ENCODE results near the gene KRT36.

The KRT36 gene

GRCh38 chr17:41500131-41500911 is 10.6 kb upstream of the KRT36 start:
- peak; percentile 81 for DNase-seq

- no peak for DNase-seq
Measured at GRCh38 chr17:41499714-41500113, 10.0 kb upstream of the KRT36 start.

GRCh38 chr17:41498276-41498675 is 8.6 kb upstream of the KRT36 start:
- no peak for DNase-seq

- peak; percentile 86 for DNase-seq
Measured at GRCh38 chr17:41496803-41497484, 7.2 kb upstream of the KRT36 start.

GRCh38 chr17:41494524-41494923 is 4.8 kb upstream of the KRT36 start:
- DNase-seq: peak; percentile 60

- DNase-seq: peak; percentile 44
Measured at GRCh38 chr17:41492771-41493170, 3.1 kb upstream of the KRT36 start.

GRCh38 chr17:41492351-41492750 is 2.6 kb upstream of the KRT36 start:
- no peak for DNase-seq

- DNase-seq: no peak
Measured at GRCh38 chr17:41491476-41491875, 1.8 kb upstream of the KRT36 start.

GRCh38 chr17:41490000-41490990 is 585 bp upstream of the KRT36 start:
- no peak for DNase-seq

- no peak for DNase-seq
Measured at GRCh38 chr17:41486809-41487530, 2.7 kb downstream of the KRT36 start.

- DNase-seq: no peak
Measured at GRCh38 chr17:41486316-41486715, 3.4 kb downstream of the KRT36 start.

- no peak for DNase-seq
Measured at GRCh38 chr17:41484920-41485904, 4.5 kb downstream of the KRT36 start.

GRCh38 chr17:41483991-41484826 is 5.5 kb downstream of the KRT36 start:
- no peak for DNase-seq

- no peak for DNase-seq
Measured at GRCh38 chr17:41483531-41483930, 6.2 kb downstream of the KRT36 start.

GRCh38 chr17:41481036-41481435 is 8.7 kb downstream of the KRT36 start, which contains the start of gene KRT35:
Gene KRT35 (minus strand): TSS chr17:41481151. CDS start chr17:41481097, 54 bp downstream.
- DNase-seq: no peak

- no peak for DNase-seq
Measured at GRCh38 chr17:41480581-41480980, 9.1 kb downstream of the KRT36 start.

- no peak for DNase-seq
Measured at GRCh38 chr17:41480136-41480535, 9.6 kb downstream of the KRT36 start.

GRCh38 chr17:41478237-41478636 is 11.5 kb downstream of the KRT36 start:
- no peak for DNase-seq

GRCh38 chr17:41476866-41477815 is 12.6 kb downstream of the KRT36 start:
- DNase-seq: no peak

All from fibroblast of skin of right biceps (primary cell).